NCI-H1436 (cell line): ENCODE data around the gene THOC1.

Source experiments
- DNase-seq: peaks from one replicate; lab custom pipeline; 2025; lab: John Stamatoyannopoulos, UW

THOC1 gene

GRCh38 chr18:215448-216010, 52.3 kb downstream of the THOC1 start:
- DNase-seq = no peak

GRCh38 chr18:213966-214365, 53.9 kb downstream of the THOC1 start:
- no peak for DNase-seq

DNA sequence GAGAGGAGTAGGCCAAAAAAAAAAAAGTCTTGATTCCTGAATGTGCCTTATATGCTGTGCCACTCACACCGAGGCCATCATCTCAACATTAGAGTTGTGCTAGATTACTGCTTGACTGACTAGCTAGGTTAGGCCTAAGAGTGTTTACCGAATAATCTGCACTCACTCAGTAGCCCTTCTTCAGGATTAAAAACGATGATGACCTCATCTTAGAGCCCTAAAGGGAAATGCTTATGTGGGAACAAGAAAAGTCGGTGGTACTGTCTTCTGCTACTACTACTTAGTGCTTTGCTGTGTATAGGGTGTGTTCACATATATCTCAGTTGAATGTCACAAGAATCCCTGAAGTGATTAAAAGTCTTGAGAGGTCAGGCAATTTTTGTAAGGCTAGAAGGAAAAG, 54.3 kb downstream of the THOC1 start:
- no peak for DNase-seq

GRCh38 chr18:212780-213179, 55.1 kb downstream of the THOC1 start:
- DNase-seq = no peak

- no peak for DNase-seq
Observed at GRCh38 chr18:211582-211981, 56.3 kb downstream of the THOC1 start.

DNA sequence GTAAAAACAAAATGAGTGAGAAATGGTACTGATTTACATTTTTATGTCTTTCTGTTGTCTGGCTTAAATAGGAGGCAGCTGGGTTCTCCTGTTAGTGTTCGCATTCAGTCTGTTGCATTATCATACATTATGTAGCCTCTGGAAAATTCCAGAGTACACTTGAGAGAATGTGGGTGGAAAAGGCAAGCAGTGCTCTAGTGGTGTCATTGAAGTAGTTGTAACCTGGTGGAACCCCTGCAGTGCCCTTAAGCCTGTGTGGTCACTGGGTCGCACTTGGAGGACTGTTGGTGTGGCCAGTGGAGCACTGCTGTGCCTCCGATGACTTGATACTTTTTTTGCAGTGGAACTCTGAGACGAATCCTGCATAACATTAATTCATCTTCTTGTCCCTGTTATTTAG, 57.1 kb downstream of the THOC1 start:
- no peak for DNase-seq

- DNase-seq = no peak
Observed at GRCh38 chr18:210075-210474, 57.8 kb downstream of the THOC1 start.

DNA sequence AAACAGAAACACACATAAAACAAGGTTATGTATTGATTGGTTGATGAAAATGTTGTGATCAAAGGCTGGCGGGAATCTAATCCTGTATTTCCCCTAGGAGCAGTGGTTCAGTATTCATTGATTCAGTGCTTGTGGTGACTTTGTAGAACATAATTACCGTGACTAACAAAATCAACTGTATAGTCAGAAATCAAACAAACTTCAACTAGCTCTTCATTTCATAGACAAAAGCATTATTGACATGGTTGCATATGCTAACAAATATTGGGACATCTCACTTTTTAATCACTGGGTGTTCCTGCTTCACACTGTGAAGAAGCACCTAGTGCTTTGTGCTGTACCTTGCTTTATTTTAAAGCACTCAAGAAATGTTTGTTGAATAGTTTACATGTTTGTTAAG, 68.1 kb downstream of the THOC1 start:
- DNase-seq = no peak

DNA sequence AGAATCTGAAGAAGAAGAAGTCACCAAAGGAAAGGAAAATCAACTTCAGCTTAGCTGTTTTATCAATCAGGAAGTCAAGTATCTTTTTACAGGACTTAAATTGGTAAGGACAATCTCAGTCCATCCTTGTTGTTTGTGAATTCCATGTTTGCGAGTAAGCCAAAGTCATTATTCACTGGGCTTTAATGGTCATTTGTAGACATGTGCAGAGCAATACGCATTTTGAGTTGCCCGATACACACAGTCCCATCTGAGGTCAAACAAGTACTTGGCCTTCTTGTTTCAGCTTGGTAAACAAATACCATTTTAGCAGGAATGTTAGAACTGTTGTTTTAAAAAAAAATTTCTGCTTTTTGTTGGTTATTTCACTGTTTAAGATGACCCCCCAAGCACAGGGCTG, 68.6 kb downstream of the THOC1 start:
- DNase-seq = no peak

- no peak for DNase-seq
Observed at GRCh38 chr18:195651-196050, 72.2 kb downstream of the THOC1 start.

DNA sequence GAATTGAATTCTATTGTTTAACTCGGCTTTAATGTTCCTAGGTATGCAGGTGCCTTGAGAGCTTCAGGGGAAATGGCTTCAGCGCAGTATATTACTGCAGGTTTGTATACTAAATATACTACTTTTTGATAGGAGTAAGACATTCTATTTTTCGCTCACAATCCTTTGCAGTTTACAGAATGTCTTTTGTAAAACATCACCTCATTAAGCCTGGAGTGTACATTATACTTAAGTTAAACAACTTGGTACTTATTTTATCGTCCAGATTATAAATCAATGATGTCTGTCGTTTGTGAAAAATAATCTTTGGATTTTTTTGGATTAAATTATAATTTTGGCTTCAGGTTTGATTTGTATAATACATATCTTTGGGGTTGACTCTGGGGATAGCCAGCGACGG, 75.0 kb downstream of the THOC1 start:
- DNase-seq = no peak

DNA sequence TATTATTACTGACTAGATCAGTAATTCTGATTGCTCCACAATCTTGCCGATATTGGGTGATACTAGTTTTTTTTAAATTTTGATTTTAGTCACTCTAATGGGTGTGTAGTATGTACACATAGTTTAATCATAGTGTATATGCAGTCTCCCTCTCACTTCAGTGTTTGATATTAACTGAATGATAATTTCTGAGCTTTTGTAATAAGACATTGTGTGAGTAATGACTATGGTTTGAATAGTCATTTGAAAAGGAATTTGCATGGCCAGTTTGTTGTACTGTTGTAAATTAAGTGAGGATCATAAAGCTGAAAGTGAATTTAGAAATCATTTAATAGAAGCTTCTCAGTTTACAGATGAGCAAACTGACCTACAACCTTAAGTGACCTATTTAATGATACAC, 76.1 kb downstream of the THOC1 start:
- DNase-seq = no peak

GRCh38 chr18:189254-189653, 78.6 kb downstream of the THOC1 start:
- no peak for DNase-seq

DNA sequence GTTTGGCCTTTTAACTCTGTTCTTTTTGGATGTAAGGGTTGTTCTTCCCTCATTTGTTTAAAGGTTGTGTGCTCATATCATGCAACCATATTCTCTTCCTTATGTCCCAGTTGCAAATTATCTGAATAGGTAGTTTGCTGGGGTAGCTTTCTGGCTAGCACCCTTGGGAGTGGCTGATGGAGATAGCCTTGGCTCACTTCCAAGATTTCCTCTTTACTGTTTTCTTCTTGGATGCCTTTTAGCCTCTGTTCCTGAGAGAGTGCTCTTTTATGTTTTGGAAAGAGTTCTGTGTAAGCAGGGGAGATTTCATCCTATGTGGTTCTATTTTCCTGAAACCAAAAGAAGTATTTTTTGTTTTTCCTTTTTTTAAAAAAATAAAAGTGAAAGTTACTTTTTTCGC, 84.1 kb downstream of the THOC1 start:
- peak; percentile 52 for DNase-seq

GRCh38 chr18:181711-182110, 86.1 kb downstream of the THOC1 start:
- no peak for DNase-seq

DNA sequence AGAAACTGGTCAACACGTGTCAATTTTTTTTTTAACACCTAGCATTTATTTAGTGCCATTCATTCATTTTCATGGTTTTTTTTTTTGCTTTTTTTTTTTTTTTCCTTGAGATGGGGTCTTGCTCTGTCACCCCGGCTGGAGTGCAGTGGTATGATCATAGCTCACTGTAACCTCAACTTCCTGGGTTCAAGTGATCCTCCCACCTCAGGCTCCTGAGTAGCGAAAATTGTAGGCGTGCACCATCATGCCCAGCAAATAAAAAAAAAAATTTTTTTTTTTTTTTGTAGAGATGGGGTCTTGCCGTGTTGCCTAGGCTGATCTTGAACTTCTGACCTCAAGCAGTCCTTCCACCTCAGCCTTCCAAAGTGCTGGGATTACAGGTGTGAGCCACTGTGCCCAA, 88.3 kb downstream of the THOC1 start:
- DNase-seq = no peak

DNA sequence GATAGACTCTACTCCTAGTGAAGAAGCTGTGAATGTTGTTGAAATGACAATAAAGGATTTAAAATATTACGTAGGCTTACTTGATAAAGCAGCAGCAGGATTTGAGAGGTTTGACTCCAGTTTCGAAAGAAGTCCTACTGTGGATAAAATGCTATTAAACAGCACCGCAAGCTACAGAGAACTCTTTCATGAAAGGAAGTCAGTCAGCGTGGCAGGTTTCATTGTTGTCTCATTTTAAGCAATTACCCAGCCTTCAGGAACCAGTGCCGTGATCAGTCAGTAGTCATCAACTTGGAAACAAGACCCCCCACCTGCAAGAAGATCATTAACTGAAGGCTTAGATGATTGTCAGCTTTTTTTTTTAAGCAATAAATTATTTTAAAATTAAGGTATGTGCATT, 95.5 kb downstream of the THOC1 start:
- no peak for DNase-seq
